ENCODE results near the gene CBY1. TPM values are rescaled to one million over a fixed set of nuclear protein-coding genes. Genes with fewer than 3 reads are reported as not detected.

Gene CBY1
- total RNA-seq, 1 donor from 2014 or later, result 38.5 TPM

DNA sequence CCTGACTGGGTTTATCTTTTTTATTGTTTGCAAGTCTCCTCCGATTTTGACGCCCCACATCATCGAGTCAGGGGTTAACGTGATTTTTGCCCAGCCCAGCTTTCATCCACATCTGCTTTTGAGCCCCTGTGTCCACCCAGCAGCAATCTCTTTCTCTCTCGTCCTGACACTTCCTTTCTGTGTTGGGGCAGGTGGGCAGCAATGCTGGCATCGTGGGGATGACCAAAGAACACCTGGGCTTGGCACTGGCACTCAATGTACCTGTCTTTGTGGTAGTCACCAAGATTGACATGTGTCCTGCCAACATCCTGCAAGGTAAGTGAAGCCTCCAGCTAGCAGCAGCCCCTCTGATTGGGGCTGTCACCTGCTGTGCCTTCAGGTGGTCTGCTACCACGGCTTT, 65.1 kb downstream of the CBY1 start:
- DNase-seq (ENCODE audit: low spot score), result no peak

Other genes starting within 250 kb of the CBY1 start
- gene KCNJ4, start 201.4 kb upstream of the CBY1 start, total RNA-seq (ENCODE audit: insufficient read depth, low replicate concordance), result not detected
- gene KDELR3, start 188.5 kb upstream of the CBY1 start, total RNA-seq (ENCODE audit: insufficient read depth, low replicate concordance), result 71.7 TPM
- gene DDX17, start 150.3 kb upstream of the CBY1 start, total RNA-seq (ENCODE audit: insufficient read depth, low replicate concordance), result 353 TPM
- 4.6 TPM for gene DMC1, start 86.5 kb upstream of the CBY1 start, total RNA-seq (ENCODE audit: insufficient read depth, low replicate concordance)
- 3.1 TPM for gene FAM227A, start 246 bp upstream of the CBY1 start, total RNA-seq (ENCODE audit: insufficient read depth, low replicate concordance)
- 36.1 TPM for gene TOMM22, start 25.3 kb downstream of the CBY1 start, total RNA-seq (ENCODE audit: insufficient read depth, low replicate concordance)
- 44.5 TPM for gene JOSD1, start 44.3 kb downstream of the CBY1 start, total RNA-seq (ENCODE audit: insufficient read depth, low replicate concordance)
- gene GTPBP1, start 49.3 kb downstream of the CBY1 start, total RNA-seq (ENCODE audit: insufficient read depth, low replicate concordance), result 17.1 TPM
- gene SUN2, start 99.4 kb downstream of the CBY1 start, total RNA-seq (ENCODE audit: insufficient read depth, low replicate concordance), result 127 TPM
- gene DNAL4, start 137.5 kb downstream of the CBY1 start, total RNA-seq (ENCODE audit: insufficient read depth, low replicate concordance), result 9.9 TPM
- 3.9 TPM for gene NPTXR, start 187.4 kb downstream of the CBY1 start, total RNA-seq (ENCODE audit: insufficient read depth, low replicate concordance)
- 51.8 TPM for gene CBX6, start 215.6 kb downstream of the CBY1 start, total RNA-seq (ENCODE audit: insufficient read depth, low replicate concordance)